Ascending aorta (tissue), 2 donors: ENCODE results near the gene GGCX. TPM values are rescaled to one million over a fixed set of nuclear protein-coding genes. Genes with fewer than 3 reads are reported as not detected.

ENCODE experiments used
- DNase-seq, 2 donors: peaks; one replicate each; pipeline ENCODE4 v3.0.0-alpha.2; 2019; ENCODE audit warnings: low spot score in 2 of 2
- H3K27ac ChIP-seq, 2 donors: fragments of 200-600 bp; sonication (generic); one replicate each; pipeline ENCODE4 v1.5.1; 2016 to 2017; ENCODE audit warnings: mild to moderate bottlenecking in 1 of 2
- H3K27me3 ChIP-seq: fragments of 200-600 bp; sonication (generic); one replicate; pipeline ENCODE4 v1.5.1; 2017
- H3K36me3 ChIP-seq, 2 donors: fragments of 200-600 bp; sonication (generic); one replicate each; pipeline ENCODE4 v1.5.1; 2016
- H3K4me1 ChIP-seq, 2 donors: fragments of 200-600 bp; sonication (generic); one replicate each; pipeline ENCODE4 v1.5.1; 2016 to 2017; ENCODE audit warnings: mild to moderate bottlenecking in 1 of 2
- H3K4me3 ChIP-seq, 2 donors: fragments of 200-600 bp; sonication (generic); one replicate each; pipeline ENCODE4 v1.5.1; 2016 to 2017; ENCODE audit warnings: mild to moderate bottlenecking in 1 of 2
- H3K9me3 ChIP-seq, 2 donors: fragments of 200-600 bp; sonication (generic); one replicate each; pipeline ENCODE4 v1.5.1; 2016
- CTCF ChIP-seq, 3 experiments: fragments of 200-600 bp in 2 of 3; fragments of 450-650 bp in 1 of 3; sonication (generic) in 2 of 3; IDR thresholded peaks; one replicate each; pipeline ENCODE4 v1.5.1; 2016 to 2019; ENCODE audit warnings: antibody characterized with exemption in 3 of 3, mild to moderate bottlenecking in 1 of 3, moderate library complexity in 1 of 3
- intact Hi-C: fragments of 100-400 bp; cut with DNase I; formaldehyde crosslinking; loops from one replicate; pipeline ENCODE4 v1.15.1; 2023
- total RNA-seq: library from RNA; depleted of rRNA; stranded (reverse); fragments of >200 nt; gene quantifications from one replicate; pipeline ENCODE4 v1.1.0, GENCODE V29; 2016

GGCX gene
- total RNA-seq, 1 donor from 2014 or later: 31.9 TPM

DNA sequence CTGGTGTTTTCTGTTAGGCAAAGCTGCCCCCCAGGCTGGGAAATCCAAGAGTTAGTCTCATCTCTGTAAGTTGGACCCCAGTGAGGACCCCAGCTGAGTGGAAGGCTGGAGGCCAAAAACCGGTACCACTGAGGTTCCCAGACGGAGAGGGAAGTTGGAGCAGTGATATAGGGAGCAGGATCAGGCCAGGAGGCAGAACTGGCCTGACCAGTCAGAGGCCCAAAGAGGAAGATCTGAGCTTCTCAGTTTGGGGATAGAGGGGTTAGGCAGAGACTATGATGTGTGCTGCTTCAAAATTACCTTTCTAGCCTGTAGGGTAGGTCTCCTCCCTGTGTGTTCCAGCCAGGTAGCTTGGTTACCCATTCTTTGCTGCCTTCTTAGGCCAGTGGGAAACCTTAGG, 29.7 kb upstream of the GGCX start:
- H3K27ac ChIP-seq: peak overlapping the region; percentile 84 to 88
- TF ChIP-seq CTCF (IDR thresholded peaks at IDR 0.05): no peak
- H3K9me3 ChIP-seq: no peaks in the 10 kb centered on the region
- H3K4me3 ChIP-seq: no peak overlapping the region
- peaks cover 0 to 2% of the 10 kb centered on the region in 2 donors for H3K36me3 ChIP-seq
- H3K4me1 ChIP-seq: peaks cover 12 to 43% of the 10 kb centered on the region in 2 donors
- no peaks in the 10 kb centered on the region for H3K27me3 ChIP-seq
- no peak for DNase-seq
- intact Hi-C loops: no loop called here

- no peak for TF ChIP-seq CTCF (IDR thresholded peaks at IDR 0.05)
- peak in 1 of 2 donors; percentile 76 for DNase-seq
- Histone ChIP-seq H3K4me3 (no peak overlapping the region), H3K27ac (peak overlapping the region; percentile 84 to 88), H3K27me3 (no peaks in the 10 kb centered on the region), H3K36me3 (peaks cover 0 to 2% of the 10 kb centered on the region in 2 donors), H3K9me3 (no peaks in the 10 kb centered on the region), H3K4me1 (peaks cover 12 to 51% of the 10 kb centered on the region in 2 donors)
- intact Hi-C loops: no loop called here
Observed at GRCh38 chr2:85589982-85590791, 28.9 kb upstream of the GGCX start.

DNA sequence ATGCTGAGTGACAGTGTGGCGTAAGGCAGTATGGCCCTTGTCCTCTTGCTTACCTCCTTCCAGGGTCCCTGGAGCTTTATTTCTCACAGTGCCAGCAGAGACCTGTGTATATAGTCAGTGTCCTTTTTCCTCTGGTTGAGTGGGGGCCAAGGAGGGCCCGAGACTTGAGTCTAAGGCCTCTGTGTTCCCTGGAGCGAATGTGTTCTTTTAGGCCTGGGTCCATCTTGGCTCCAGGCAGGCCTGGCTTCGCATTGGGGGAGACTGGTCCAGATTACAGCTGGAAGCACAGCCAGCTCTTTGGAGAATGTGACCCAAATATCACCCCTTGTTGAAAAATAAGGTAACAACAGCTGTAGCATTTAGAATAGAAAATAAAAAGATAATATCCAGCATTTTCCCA, 27.9 kb upstream of the GGCX start:
- H3K27ac ChIP-seq: peak overlapping the region; percentile 84 to 88
- peaks cover 0 to 2% of the 10 kb centered on the region in 2 donors for H3K36me3 ChIP-seq
- H3K4me3 ChIP-seq: no peak overlapping the region
- no peaks in the 10 kb centered on the region for H3K27me3 ChIP-seq
- H3K4me1 ChIP-seq: peaks cover 12 to 53% of the 10 kb centered on the region in 2 donors
- H3K9me3 ChIP-seq: no peaks in the 10 kb centered on the region
- no peak for DNase-seq
- intact Hi-C loops: no loop called here
- TF ChIP-seq CTCF (IDR thresholded peaks at IDR 0.05): no peak

- Histone ChIP-seq H3K27ac (peak overlapping the region; percentile 84 to 88), H3K27me3 (no peaks in the 10 kb centered on the region), H3K4me1 (peaks cover 12 to 53% of the 10 kb centered on the region in 2 donors), H3K9me3 (no peaks in the 10 kb centered on the region), H3K4me3 (no peak overlapping the region), H3K36me3 (peaks cover 0 to 2% of the 10 kb centered on the region in 2 donors)
- DNase-seq: no peak
- no peak for TF ChIP-seq CTCF (IDR thresholded peaks at IDR 0.05)
- intact Hi-C loops: no loop called here
Observed at GRCh38 chr2:85588645-85589044, 27.4 kb upstream of the GGCX start.

DNA sequence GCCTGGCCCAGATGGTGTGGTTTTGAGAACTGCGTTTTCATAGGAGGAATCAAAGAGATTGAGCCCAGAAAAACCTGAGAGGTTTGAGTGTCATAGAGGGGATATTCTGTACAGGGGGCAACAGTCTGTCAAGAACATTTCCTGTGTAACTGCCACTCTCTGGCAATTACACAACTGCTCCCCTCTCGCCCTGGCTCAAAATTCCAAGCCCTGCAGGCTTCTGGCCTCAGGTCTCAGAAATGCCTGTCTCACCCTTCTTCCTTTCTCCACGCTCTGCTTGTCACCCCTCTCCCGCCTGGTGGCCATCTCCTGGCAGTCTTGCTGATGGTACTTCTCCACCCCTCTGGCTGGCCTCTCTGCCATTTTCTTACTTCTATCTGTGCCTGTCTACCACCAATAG, 26.9 kb upstream of the GGCX start:
- Histone ChIP-seq H3K9me3 (no peaks in the 10 kb centered on the region), H3K36me3 (peaks cover 0 to 2% of the 10 kb centered on the region in 2 donors), H3K4me3 (no peak overlapping the region), H3K4me1 (peaks cover 12 to 53% of the 10 kb centered on the region in 2 donors), H3K27me3 (no peaks in the 10 kb centered on the region), H3K27ac (peak overlapping the region; percentile 84 to 88)
- no peak for TF ChIP-seq CTCF (IDR thresholded peaks at IDR 0.05)
- intact Hi-C loops: no loop called here
- DNase-seq: no peak
